SK-N-SH treated with all-trans-retinoic acid at 6 μM for 48 hours (cell line): ENCODE measurements around the gene GRIK2.

Experiments
- ATAC-seq: fragments of 200-7000 bp; cut with Tn5 transposase; 3 replicates; pipeline ENCODE4 v1.9.1; 2020; ENCODE audit warnings: mild to moderate bottlenecking, moderate library complexity
- ARNTL ChIP-seq: fragments of 450-650 bp; formaldehyde crosslinking; IDR thresholded peaks from 2 replicates; pipeline ENCODE4 v1.5.0; 2020; ENCODE audit warnings: low read depth, mild to moderate bottlenecking, moderate library complexity, borderline replicate concordance
- CREB5 ChIP-seq: fragments of 250-450 bp; sonication (Bioruptor Pico); IDR thresholded peaks from 2 replicates; pipeline ENCODE4 v1.5.1; 2020; ENCODE audit warnings: low read depth, mild to moderate bottlenecking, moderate library complexity
- CSDC2 ChIP-seq: fragments of 250-450 bp; sonication (Bioruptor Pico); IDR thresholded peaks from 2 replicates; pipeline ENCODE4 v1.5.0; 2020; ENCODE audit warnings: mild to moderate bottlenecking, moderate library complexity
- CSRNP3 ChIP-seq: fragments of 250-450 bp; sonication (Bioruptor Pico); IDR thresholded peaks from 2 replicates; pipeline ENCODE4 v1.5.1; 2021; ENCODE audit warnings: mild to moderate bottlenecking, moderate library complexity
- GLIS3 ChIP-seq: fragments of 250-450 bp; sonication (Bioruptor Pico); IDR thresholded peaks from 2 replicates; pipeline ENCODE4 v1.5.0; 2020; ENCODE audit warnings: mild to moderate bottlenecking, moderate library complexity
- ISL1 ChIP-seq: fragments of 250-450 bp; sonication (Bioruptor Pico); IDR thresholded peaks from 2 replicates; pipeline ENCODE4 v2.1.2; 2022; ENCODE audit warnings: mild to moderate bottlenecking, moderate library complexity
- OSR1 ChIP-seq: fragments of 250-450 bp; sonication (Bioruptor Pico); IDR thresholded peaks from 2 replicates; pipeline ENCODE4 v1.8.0; 2022; ENCODE audit warnings: moderate library complexity, mild to moderate bottlenecking, inconsistent platforms
- PATZ1 ChIP-seq: fragments of 250-450 bp; sonication (Bioruptor Pico); IDR thresholded peaks from 2 replicates; pipeline ENCODE4 v1.8.0; 2020; ENCODE audit warnings: mild to moderate bottlenecking, moderate library complexity, borderline replicate concordance
- POU6F1 ChIP-seq: fragments of 250-450 bp; sonication (Bioruptor Pico); IDR thresholded peaks from 2 replicates; pipeline ENCODE4 v1.8.0; 2021; ENCODE audit warnings: low read depth, mild to moderate bottlenecking, moderate library complexity, borderline replicate concordance
- PPARA ChIP-seq: fragments of 250-450 bp; sonication (Bioruptor Pico); IDR thresholded peaks from 2 replicates; pipeline ENCODE4 v1.5.0; 2020; ENCODE audit warnings: mild to moderate bottlenecking, borderline replicate concordance
- RARB ChIP-seq: fragments of 250-450 bp; sonication (Bioruptor Pico); IDR thresholded peaks from 2 replicates; pipeline ENCODE4 v1.8.0; 2021; ENCODE audit warnings: mild to moderate bottlenecking, moderate library complexity
- SNAI2 ChIP-seq: fragments of 250-450 bp; sonication (Bioruptor Pico); IDR thresholded peaks from 2 replicates; pipeline ENCODE4 v1.5.0; 2020; ENCODE audit warnings: mild to moderate bottlenecking, moderate library complexity
- TCF4 ChIP-seq: fragments of 250-450 bp; sonication (Bioruptor Pico); IDR thresholded peaks from 2 replicates; pipeline ENCODE4 v1.8.0; 2021; ENCODE audit warnings: mild to moderate bottlenecking, moderate library complexity, borderline replicate concordance
- TOX ChIP-seq: fragments of 250-450 bp; sonication (Bioruptor Pico); IDR thresholded peaks from 2 replicates; pipeline ENCODE4 v1.8.0; 2021; ENCODE audit warnings: mild to moderate bottlenecking, moderate library complexity, borderline replicate concordance
- TSHZ2 ChIP-seq: fragments of 250-450 bp; sonication (Bioruptor Pico); IDR thresholded peaks from 2 replicates; pipeline ENCODE4 v1.5.0; 2020; ENCODE audit warnings: mild to moderate bottlenecking, moderate library complexity
- ZC3H10 ChIP-seq: fragments of 250-450 bp; sonication (Bioruptor Pico); IDR thresholded peaks from 2 replicates; pipeline ENCODE4 v1.5.1; 2021; ENCODE audit warnings: mild to moderate bottlenecking, moderate library complexity
- ZFP30 ChIP-seq: fragments of 450-650 bp; formaldehyde crosslinking; IDR thresholded peaks from 2 replicates; pipeline ENCODE4 v1.5.0; 2022; ENCODE audit warnings: mild to moderate bottlenecking, moderate library complexity
- ZNF8 ChIP-seq: fragments of 450-650 bp; formaldehyde crosslinking; IDR thresholded peaks from 2 replicates; pipeline ENCODE4 v1.5.0; 2020; ENCODE audit warnings: mild to moderate bottlenecking, moderate library complexity

Gene GRIK2

GRCh38 chr6:101396548-101397173 lies 3.2 kb downstream of the GRIK2 start:
- ATAC-seq, result no peak
- TF ChIP-seq TOX (CRISPR knock-in tag) (no peak), SNAI2 (peak; percentile 56; the same call in 1 of the 2 replicates), ZNF8 (CRISPR knock-in tag) (no peak), CSRNP3 (CRISPR knock-in tag) (no peak), PATZ1 (no peak)

GRCh38 chr6:101397199-101397598 lies 3.7 kb downstream of the GRIK2 start:
- ATAC-seq, result no peak
- TF ChIP-seq TCF4 (no peak), CREB5 (CRISPR knock-in tag) (no peak), SNAI2 (no peak), OSR1 (no peak), ZC3H10 (CRISPR knock-in tag) (no peak), TOX (CRISPR knock-in tag) (no peak), PATZ1 (no peak), ARNTL (CRISPR knock-in tag) (no peak), PPARA (no peak), ISL1 (CRISPR knock-in tag) (no peak), POU6F1 (no peak), CSRNP3 (CRISPR knock-in tag) (no peak), ZFP30 (CRISPR knock-in tag) (no peak), CSDC2 (CRISPR knock-in tag) (no peak)
- TF ChIP-seq, all 23 proteins: peak for 0

- peak; percentile 26 for ATAC-seq
- TF ChIP-seq ZFP30 (CRISPR knock-in tag), result no peak
- no peak for TF ChIP-seq TSHZ2
- no peak for TF ChIP-seq SNAI2
- TF ChIP-seq CSDC2 (CRISPR knock-in tag), result no peak
- no peak for TF ChIP-seq CSRNP3 (CRISPR knock-in tag)
- TF ChIP-seq RARB (CRISPR knock-in tag), result no peak
- TF ChIP-seq OSR1, result no peak
- no peak for TF ChIP-seq TOX (CRISPR knock-in tag)
- no peak for TF ChIP-seq GLIS3 (CRISPR knock-in tag)
- no peak for TF ChIP-seq TCF4
- no peak for TF ChIP-seq PATZ1
These were observed 5.5 kb downstream of the GRIK2 start for GRCh38 chr6:101398716-101399615.
